Astrocyte (in vitro differentiated cells and primary cell): Measurements from ENCODE around the gene BAHD1.

Experiments
- CTCF ChIP-seq: IDR thresholded peaks from 2 replicates; pipeline ENCODE4 v1.5.1; 2011; ENCODE audit warnings: low read depth, mild to moderate bottlenecking, inconsistent platforms, low read length, moderate library complexity; ENCODE audit not compliant: insufficient read depth
- EZH2 ChIP-seq: IDR thresholded peaks from 2 replicates; pipeline ENCODE4 v1.6.1; 2012; ENCODE audit warnings: mild to moderate bottlenecking, low read length, inconsistent platforms; ENCODE audit not compliant: insufficient read depth

DNA sequence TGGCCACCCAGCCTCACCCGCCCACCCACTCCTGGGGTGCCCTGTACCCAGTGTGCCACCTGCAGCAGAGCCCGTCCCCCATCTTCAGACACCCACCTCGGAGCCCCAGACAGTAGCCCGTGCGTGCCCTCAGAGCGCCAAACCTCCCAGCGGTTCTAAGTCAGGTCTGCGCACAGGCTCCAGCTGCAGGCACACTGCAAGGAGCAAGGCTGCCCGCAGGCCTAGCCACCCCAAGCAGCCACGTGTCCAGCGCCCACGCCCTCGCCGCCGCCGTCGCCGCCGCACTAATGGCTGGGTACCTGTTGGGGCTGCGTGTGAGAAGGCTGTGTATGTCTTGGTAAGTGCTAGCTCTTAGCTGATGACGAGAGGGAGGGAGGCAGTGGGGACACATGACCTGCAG lies 21.2 kb downstream of the BAHD1 start:
- TF ChIP-seq CTCF, result no peak
- TF ChIP-seq EZH2, result no peak
